Measurements from ENCODE around the gene EHMT2. TPM values are rescaled to one million over a fixed set of nuclear protein-coding genes. Genes with fewer than 3 reads are reported as not detected.

Gene EHMT2
- total and polyA plus RNA-seq, 2 donors (not counting 3 experiments of a cell fraction or from before 2014, with no cell fraction given): 53.3 to 54.3 TPM

DNA sequence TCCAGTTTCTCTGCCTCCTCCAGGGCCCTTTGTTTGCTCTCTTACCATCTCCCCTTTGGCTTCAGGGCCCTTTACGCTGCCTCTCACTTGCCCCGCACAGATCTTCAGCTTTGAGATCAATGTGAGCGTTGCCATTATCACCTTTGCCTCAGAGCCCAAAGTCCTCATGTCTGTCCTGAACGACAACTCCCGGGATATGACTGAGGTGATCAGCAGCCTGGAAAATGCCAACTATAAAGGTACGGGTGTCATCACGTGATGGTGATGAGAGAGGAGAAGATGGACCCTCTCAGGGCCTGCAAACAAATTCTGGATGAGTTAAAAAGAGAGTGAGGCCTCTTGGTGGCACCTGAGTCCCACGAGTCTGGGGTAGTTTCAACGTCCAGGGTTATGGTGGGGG lies 38.3 kb upstream of the EHMT2 start:
- no peak overlapping the region for H3K27ac ChIP-seq (ENCODE audit: insufficient read depth, low read depth, low read length)
- no peak for FAIRE-seq
- no peak overlapping the region for H3K4me3 ChIP-seq (replicated peaks in 1 of 3; ENCODE audit: insufficient read depth in 1 of 3, low read depth in 1 of 3, low read length in 3 of 3)
- intact Hi-C loops (cut with micrococcal nuclease) (no loop called here), dilution Hi-C loops (cut with MboI; ENCODE audit: extremely low pct_ligation_motif_present, low sequenced_read_pairs) (no loop called here)
- no peaks in the 10 kb centered on the region for H3K9me3 ChIP-seq (replicated peaks; ENCODE audit: control insufficient read depth, insufficient read depth, low read length)
- ChIA-PET POLR2A (no interaction called here), CTCF (interaction anchor here (1.1 kb wide), 1 partner anchor 17 kb away, joined by 3 read pairs; no protein-coding TSS in a partner anchor)
- H3K36me3 ChIP-seq (ENCODE audit: control insufficient read depth in 2 of 2, extremely low read depth in 1 of 2, insufficient read depth in 2 of 2, low read length in 2 of 2): no peaks in the 10 kb centered on the region
- H3K27me3 ChIP-seq (ENCODE audit: control insufficient read depth in 2 of 2, insufficient read depth in 2 of 2, low read length in 2 of 2): peaks cover 0 to under 1% of the 10 kb centered on the region in 2 experiments
- TF ChIP-seq JUN (IDR thresholded peaks at IDR 0.05; ENCODE audit: borderline replicate concordance, insufficient read depth, insufficient read length, low read depth): no peak
- no peak for TF ChIP-seq MYC (IDR thresholded peaks at IDR 0.05; ENCODE audit: low read depth, low read length)
- no peak for TF ChIP-seq FOS (IDR thresholded peaks at IDR 0.05; ENCODE audit: borderline replicate concordance, insufficient read depth, low read length)
- no peak for TF ChIP-seq POLR2AphosphoS5 (IDR thresholded peaks at IDR 0.05; ENCODE audit: insufficient read depth, low read depth, low read length)
- no peak for TF ChIP-seq GATA2 (IDR thresholded peaks at IDR 0.05; ENCODE audit: insufficient read depth, insufficient read length, low read depth, low read length)
- TF ChIP-seq EZH2 (IDR thresholded peaks at IDR 0.05; ENCODE audit: borderline replicate concordance, low read depth, low read length, severe bottlenecking): no peak
- TF ChIP-seq, protein P1, sequence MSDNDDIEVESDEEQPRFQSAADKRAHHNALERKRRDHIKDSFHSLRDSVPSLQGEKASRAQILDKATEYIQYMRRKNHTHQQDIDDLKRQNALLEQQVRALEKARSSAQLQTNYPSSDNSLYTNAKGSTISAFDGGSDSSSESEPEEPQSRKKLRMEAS (IDR thresholded peaks at IDR 0.05; ENCODE audit: insufficient read depth, insufficient read length): no peak
- TF ChIP-seq, protein P2, sequence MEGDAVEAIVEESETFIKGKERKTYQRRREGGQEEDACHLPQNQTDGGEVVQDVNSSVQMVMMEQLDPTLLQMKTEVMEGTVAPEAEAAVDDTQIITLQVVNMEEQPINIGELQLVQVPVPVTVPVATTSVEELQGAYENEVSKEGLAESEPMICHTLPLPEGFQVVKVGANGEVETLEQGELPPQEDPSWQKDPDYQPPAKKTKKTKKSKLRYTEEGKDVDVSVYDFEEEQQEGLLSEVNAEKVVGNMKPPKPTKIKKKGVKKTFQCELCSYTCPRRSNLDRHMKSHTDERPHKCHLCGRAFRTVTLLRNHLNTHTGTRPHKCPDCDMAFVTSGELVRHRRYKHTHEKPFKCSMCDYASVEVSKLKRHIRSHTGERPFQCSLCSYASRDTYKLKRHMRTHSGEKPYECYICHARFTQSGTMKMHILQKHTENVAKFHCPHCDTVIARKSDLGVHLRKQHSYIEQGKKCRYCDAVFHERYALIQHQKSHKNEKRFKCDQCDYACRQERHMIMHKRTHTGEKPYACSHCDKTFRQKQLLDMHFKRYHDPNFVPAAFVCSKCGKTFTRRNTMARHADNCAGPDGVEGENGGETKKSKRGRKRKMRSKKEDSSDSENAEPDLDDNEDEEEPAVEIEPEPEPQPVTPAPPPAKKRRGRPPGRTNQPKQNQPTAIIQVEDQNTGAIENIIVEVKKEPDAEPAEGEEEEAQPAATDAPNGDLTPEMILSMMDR (IDR thresholded peaks at IDR 0.05; ENCODE audit: extremely low read depth in 1 of 2, insufficient read depth in 1 of 2, low read depth in 1 of 2, low read length in 2 of 2): no peak
- no peak for TF ChIP-seq POLR2A (IDR thresholded peaks at IDR 0.05; ENCODE audit: low read depth, low read length)
- BruUV-seq (replicated peaks): no TSS peak
- H4K20me1 ChIP-seq (replicated peaks; ENCODE audit: control insufficient read depth, extremely low read depth, insufficient read depth, low read length): no peaks in the 10 kb centered on the region
- no peaks in the 10 kb centered on the region for H3K79me2 ChIP-seq (ENCODE audit: control insufficient read depth, insufficient read depth, low read length)
- no peak overlapping the region for H2AFZ ChIP-seq (ENCODE audit: low read depth, low read length)
- no peaks in the 10 kb centered on the region for H3K9me1 ChIP-seq (replicated peaks; ENCODE audit: control insufficient read depth, extremely low read depth, insufficient read depth, low read length)
- no peaks in the 10 kb centered on the region for H3K4me1 ChIP-seq (ENCODE audit: control insufficient read depth, extremely low read depth, insufficient read depth, low read length)
- DNase-seq (ENCODE audit: low read depth, low spot score): no peak
- no peak overlapping the region for H3K9ac ChIP-seq (replicated peaks; ENCODE audit: extremely low read depth, insufficient read depth, low read length)
- no peak overlapping the region for H3K4me2 ChIP-seq (ENCODE audit: insufficient read depth, low read length)
